Measurements from ENCODE around the gene LMNTD2. TPM values are rescaled to one million over a fixed set of nuclear protein-coding genes. Genes with fewer than 3 reads are reported as not detected.

The LMNTD2 gene
- total and polyA plus RNA-seq, 2 of the 13 experiments (the other 11 are each of a cell fraction or from before 2014, with no cell fraction given): 1.1 to 3.1 TPM

- TF ChIP-seq GPBP1L1 (CRISPR knock-in tag; IDR thresholded peaks at IDR 0.05) (no peak), SAP130 (CRISPR knock-in tag; IDR thresholded peaks at IDR 0.05; ENCODE audit: low read depth) (peak; percentile 11; the same call in 1 of the 2 replicates), SALL2 (CRISPR knock-in tag; IDR thresholded peaks at IDR 0.05) (peak; percentile 17; the same call in 1 of the 2 replicates), MED1 (CRISPR knock-in tag; IDR thresholded peaks at IDR 0.05) (no peak; the same call in 1 of the 2 replicates), RBFOX2 (IDR thresholded peaks at IDR 0.05; ENCODE audit: low read depth, low read length) (peak; percentile 81), ZNF616 (CRISPR knock-in tag; IDR thresholded peaks at IDR 0.05; ENCODE audit: low read depth) (no peak), ETV6 (CRISPR knock-in tag; conservative IDR thresholded peaks at IDR 0.05) (no peak; the same call in 1 of the 2 replicates), AGO1 (IDR thresholded peaks at IDR 0.05; ENCODE audit: low read depth, low read length, poor library complexity, severe bottlenecking) (no peak), PLRG1 (conservative IDR thresholded peaks at IDR 0.05) (no peak), AHR (CRISPR knock-in tag; IDR thresholded peaks at IDR 0.05) (0 out of 2 replicates have a peak, but pooled peaks have one; percentile 4), ZNF772 (CRISPR knock-in tag; IDR thresholded peaks at IDR 0.05) (no peak; the same call in 1 of the 2 replicates), ZSCAN22 (CRISPR knock-in tag; IDR thresholded peaks at IDR 0.05) (no peak), ZNF816 (CRISPR knock-in tag; IDR thresholded peaks at IDR 0.05; ENCODE audit: borderline replicate concordance) (peak; percentile 96; the same call in 1 of the 2 replicates), ZNF619 (CRISPR knock-in tag; IDR thresholded peaks at IDR 0.05) (no peak), ZNF564 (CRISPR knock-in tag; IDR thresholded peaks at IDR 0.05) (no peak), ZBTB14 (CRISPR knock-in tag; IDR thresholded peaks at IDR 0.05) (peak; percentile 92), KLF16 (CRISPR knock-in tag; IDR thresholded peaks at IDR 0.05) (peak in 1 of 2 experiments; percentile 65; a peak in 2 of 4 replicates), RXRA (CRISPR knock-in tag; IDR thresholded peaks at IDR 0.05) (peak; percentile 29)
- TF ChIP-seq, protein P1, sequence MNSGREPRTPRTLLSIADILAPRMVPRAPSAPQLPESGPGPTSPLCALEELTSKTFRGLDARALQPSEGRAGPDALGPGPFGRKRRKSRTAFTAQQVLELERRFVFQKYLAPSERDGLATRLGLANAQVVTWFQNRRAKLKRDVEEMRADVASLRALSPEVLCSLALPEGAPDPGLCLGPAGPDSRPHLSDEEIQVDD (CRISPR knock-in tag; IDR thresholded peaks at IDR 0.05; ENCODE audit: borderline replicate concordance): no peak
- TF ChIP-seq, protein P2, sequence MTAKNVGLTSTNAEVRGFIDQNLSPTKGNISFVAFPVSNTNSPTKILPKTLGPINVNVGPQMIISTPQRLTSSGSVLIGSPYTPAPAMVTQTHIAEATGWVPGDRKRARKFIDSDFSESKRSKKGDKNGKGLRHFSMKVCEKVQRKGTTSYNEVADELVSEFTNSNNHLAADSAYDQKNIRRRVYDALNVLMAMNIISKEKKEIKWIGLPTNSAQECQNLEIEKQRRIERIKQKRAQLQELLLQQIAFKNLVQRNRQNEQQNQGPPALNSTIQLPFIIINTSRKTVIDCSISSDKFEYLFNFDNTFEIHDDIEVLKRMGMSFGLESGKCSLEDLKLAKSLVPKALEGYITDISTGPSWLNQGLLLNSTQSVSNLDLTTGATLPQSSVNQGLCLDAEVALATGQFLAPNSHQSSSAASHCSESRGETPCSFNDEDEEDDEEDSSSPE (CRISPR knock-in tag; IDR thresholded peaks at IDR 0.05): peak; percentile 12; the same call in 1 of the 2 replicates
- TF ChIP-seq, protein P3, sequence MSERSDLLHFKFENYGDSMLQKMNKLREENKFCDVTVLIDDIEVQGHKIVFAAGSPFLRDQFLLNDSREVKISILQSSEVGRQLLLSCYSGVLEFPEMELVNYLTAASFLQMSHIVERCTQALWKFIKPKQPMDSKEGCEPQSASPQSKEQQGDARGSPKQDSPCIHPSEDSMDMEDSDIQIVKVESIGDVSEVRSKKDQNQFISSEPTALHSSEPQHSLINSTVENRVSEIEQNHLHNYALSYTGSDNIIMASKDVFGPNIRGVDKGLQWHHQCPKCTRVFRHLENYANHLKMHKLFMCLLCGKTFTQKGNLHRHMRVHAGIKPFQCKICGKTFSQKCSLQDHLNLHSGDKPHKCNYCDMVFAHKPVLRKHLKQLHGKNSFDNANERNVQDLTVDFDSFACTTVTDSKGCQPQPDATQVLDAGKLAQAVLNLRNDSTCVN (CRISPR knock-in tag; IDR thresholded peaks at IDR 0.05; ENCODE audit: borderline replicate concordance): no peak
- TF ChIP-seq, protein P4, sequence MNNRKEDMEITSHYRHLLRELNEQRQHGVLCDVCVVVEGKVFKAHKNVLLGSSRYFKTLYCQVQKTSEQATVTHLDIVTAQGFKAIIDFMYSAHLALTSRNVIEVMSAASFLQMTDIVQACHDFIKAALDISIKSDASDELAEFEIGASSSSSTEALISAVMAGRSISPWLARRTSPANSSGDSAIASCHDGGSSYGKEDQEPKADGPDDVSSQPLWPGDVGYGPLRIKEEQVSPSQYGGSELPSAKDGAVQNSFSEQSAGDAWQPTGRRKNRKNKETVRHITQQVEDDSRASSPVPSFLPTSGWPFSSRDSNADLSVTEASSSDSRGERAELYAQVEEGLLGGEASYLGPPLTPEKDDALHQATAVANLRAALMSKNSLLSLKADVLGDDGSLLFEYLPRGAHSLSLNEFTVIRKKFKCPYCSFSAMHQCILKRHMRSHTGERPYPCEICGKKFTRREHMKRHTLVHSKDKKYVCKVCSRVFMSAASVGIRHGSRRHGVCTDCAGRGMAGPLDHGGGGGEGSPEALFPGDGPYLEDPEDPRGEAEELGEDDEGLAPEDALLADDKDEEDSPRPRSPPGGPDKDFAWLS (CRISPR knock-in tag; IDR thresholded peaks at IDR 0.05; ENCODE audit: borderline replicate concordance): no peak
These were observed 53.4 kb downstream of the LMNTD2 start, which contains the start of gene RNH1 (continued) for GRCh38 chr11:506995-507726.

All from HepG2 (cell line).